Melanocyte of skin (primary cell): ENCODE measurements around the gene IL17RE. TPM values are rescaled to one million over a fixed set of nuclear protein-coding genes. Genes with fewer than 3 reads are reported as not detected.

Experiments
- small RNA-seq, 2 donors: library from RNA; depleted of rRNA; stranded (forward); fragments of <200 nt; gene quantifications; one replicate each; pipeline ENCODE3, GENCODE V24; 2012
- total RNA-seq, 2 donors: library from RNA; depleted of rRNA; stranded (reverse); fragments of >200 nt; gene quantifications; 2 replicates each; pipeline ENCODE4 v1.2.3, GENCODE V29; 2012

The IL17RE gene, protein sequence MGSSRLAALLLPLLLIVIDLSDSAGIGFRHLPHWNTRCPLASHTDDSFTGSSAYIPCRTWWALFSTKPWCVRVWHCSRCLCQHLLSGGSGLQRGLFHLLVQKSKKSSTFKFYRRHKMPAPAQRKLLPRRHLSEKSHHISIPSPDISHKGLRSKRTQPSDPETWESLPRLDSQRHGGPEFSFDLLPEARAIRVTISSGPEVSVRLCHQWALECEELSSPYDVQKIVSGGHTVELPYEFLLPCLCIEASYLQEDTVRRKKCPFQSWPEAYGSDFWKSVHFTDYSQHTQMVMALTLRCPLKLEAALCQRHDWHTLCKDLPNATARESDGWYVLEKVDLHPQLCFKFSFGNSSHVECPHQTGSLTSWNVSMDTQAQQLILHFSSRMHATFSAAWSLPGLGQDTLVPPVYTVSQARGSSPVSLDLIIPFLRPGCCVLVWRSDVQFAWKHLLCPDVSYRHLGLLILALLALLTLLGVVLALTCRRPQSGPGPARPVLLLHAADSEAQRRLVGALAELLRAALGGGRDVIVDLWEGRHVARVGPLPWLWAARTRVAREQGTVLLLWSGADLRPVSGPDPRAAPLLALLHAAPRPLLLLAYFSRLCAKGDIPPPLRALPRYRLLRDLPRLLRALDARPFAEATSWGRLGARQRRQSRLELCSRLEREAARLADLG
- total RNA-seq: 1 to 10 TPM; 1.0 to 1.3 TPM

DNA sequence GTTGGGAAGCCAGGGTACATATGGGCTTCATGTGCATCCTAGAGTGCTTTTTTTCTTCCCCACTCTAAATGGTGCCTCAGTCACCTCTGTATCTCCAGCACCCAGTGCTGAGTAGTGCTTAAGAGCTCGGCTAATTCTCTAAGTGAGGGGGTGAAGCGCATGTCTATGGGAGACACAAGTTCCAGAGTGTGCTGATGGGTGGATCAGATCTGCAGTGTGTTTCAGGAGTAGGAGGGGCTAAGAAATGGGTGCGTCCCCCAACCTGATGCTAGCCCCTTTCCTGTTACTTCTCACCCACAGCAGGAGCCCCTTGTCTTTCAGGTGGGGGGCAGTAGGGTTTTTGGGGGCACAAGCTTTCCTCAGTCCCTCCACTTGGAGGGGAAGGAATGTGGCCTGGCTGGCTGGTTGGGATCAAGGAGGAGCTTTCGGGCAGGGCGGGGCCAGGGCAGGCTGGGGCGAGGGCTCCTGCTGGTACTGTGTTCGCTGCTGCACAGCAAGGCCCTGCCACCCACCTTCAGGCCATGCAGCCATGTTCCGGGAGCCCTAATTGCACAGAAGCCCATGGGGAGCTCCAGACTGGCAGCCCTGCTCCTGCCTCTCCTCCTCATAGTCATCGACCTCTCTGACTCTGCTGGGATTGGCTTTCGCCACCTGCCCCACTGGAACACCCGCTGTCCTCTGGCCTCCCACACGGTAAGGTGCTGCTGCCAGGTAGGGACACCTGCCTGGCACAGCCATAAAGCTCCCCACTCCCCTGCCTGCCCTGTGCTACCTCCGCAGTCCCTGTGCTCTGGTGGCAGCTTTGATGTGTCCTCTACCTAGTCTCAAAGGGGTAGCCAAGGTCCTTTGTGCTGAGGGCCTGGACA lies at the start of gene IL17RE:
Gene IL17RE, plus strand, starts transcription at position 477 of the 866 bp plus-strand sequence. Its CDS starts 85 bp downstream, at position 562.

GRCh38 chr3:9879830-9880549 lies 22.7 kb upstream of the IL17RE start, which contains the start of gene CIDEC:
Gene CIDEC, minus strand, starts transcription at chr3:9880253. Its CDS starts 1,767 bp downstream, at chr3:9878486.

GRCh38 chr3:9890249-9891071 lies 12.2 kb upstream of the IL17RE start, which contains the start of gene JAGN1:
Gene JAGN1, plus strand, starts transcription at chr3:9890610. Its CDS starts 113 bp downstream, at chr3:9890723.

GRCh38 chr3:9916734-9917680 lies 14.4 kb downstream of the IL17RE start, which contains the start of gene IL17RC:
Gene IL17RC, plus strand, starts transcription at chr3:9917098. Its CDS starts 218 bp downstream, at chr3:9917316.

GRCh38 chr3:9933561-9934234 lies 31.1 kb downstream of the IL17RE start, which contains the start of gene CRELD1:
Gene CRELD1, plus strand, starts transcription at chr3:9933834. Its CDS starts 605 bp downstream, at chr3:9934439.

DNA sequence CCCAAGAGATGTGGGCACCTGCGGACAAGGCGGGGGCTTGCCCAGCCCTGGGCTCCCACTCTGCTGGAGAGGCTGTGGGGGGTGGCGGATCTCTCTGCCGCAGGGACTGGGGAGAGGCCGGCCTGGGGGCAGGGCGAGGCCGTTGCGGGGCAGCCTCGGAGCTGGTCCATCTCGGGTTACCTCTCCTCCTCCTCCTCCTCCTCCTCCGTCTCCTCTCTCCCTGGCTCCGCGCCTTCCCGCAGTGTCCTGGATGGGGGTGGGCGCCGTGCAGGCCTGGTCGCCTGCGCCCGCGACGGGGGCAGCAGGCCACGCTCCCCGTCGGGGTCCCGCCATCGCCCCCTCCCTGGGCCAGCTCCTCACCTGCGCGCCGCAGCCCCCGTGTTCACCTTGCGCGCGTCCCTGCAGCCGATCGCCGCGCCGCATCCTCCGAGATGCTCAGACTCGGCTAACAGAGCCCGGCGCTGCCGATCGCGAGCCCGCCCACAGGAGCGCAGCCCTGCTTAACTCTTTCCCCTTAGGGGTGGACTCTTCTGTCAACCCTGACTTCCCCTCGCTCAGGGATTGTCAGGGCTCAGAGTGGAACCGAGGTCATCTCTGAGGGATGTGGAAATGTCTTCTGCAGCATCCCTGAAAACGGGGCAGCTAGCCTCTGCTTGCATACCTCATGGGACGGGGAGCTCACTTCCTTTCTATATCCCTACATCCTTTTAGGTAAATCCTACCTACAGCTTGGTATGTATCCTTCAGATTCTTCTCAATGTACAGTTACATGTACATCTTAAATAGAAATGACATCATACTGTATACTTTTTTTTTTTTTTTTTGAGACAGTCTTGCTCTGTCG lies 49.5 kb downstream of the IL17RE start, which contains the start of gene PRRT3:
Gene PRRT3, minus strand, starts transcription at position 447 of the 844 bp plus-strand sequence. CDS start 2,293 bp downstream, outside the sequence.

Small RNA genes lying within 50 kb of the gene (small RNA-seq; reads per million reads assigned to genes)
- gene RNU6-882P: 0 reads per million in 2 donors

Other genes with a start within 250 kb of the IL17RE start
- not detected for gene CPNE9, start 199.0 kb upstream of the IL17RE start, total RNA-seq
- 10 to 100 TPM; 14.1 to 19.6 TPM for gene BRPF1, start 171.1 kb upstream of the IL17RE start, total RNA-seq
- 10 to 100 TPM; 12.7 to 19.3 TPM for gene OGG1, start 152.9 kb upstream of the IL17RE start, total RNA-seq
- gene CAMK1, start 132.9 kb upstream of the IL17RE start, total RNA-seq: 10 to 100 TPM; 11.0 to 12.0 TPM
- gene TADA3, start 110.4 kb upstream of the IL17RE start, total RNA-seq: 10 to 100 TPM; 52.6 to 58.8 TPM
- 100 to 1,000 TPM; 248 to 332 TPM for gene ARPC4, start 109.8 kb upstream of the IL17RE start, total RNA-seq
- gene TTLL3, start 92.6 kb upstream of the IL17RE start, total RNA-seq: 10 to 100 TPM in 1 of 2 donors, 1 to 10 TPM in 1; 5.3 to 13.1 TPM
- 10 to 100 TPM; 29.9 to 47.0 TPM for gene RPUSD3, start 58.8 kb upstream of the IL17RE start, total RNA-seq
- gene CIDEC, start 22.6 kb upstream of the IL17RE start, total RNA-seq: not detected
- gene JAGN1, start 12.2 kb upstream of the IL17RE start, total RNA-seq: 10 to 100 TPM; 41.6 to 51.0 TPM
- gene IL17RC, start 14.2 kb downstream of the IL17RE start, total RNA-seq: 10 to 100 TPM; 42.3 to 42.7 TPM
- gene CRELD1, start 31.0 kb downstream of the IL17RE start, total RNA-seq: 10 to 100 TPM; 15.5 to 16.0 TPM
- gene PRRT3, start 49.6 kb downstream of the IL17RE start, total RNA-seq: 1 to 10 TPM in 1 of 2 donors, under 1 TPM in 1; 1.00 to 4.5 TPM
- 10 to 100 TPM; 71.6 to 96.6 TPM for gene EMC3, start 84.0 kb downstream of the IL17RE start, total RNA-seq
- gene FANCD2, start 123.6 kb downstream of the IL17RE start, total RNA-seq: 10 to 100 TPM; 28.9 to 59.3 TPM
- gene FANCD2OS, start 205.4 kb downstream of the IL17RE start, total RNA-seq: not detected
- 10 to 100 TPM; 79.9 to 81.6 TPM for gene BRK1, start 212.8 kb downstream of the IL17RE start, total RNA-seq
- gene VHL, start 238.9 kb downstream of the IL17RE start, total RNA-seq: 10 to 100 TPM; 26.5 to 30.6 TPM